ENCODE results near the gene GYPC.
"Not testable (repeated sequence)": the region's sequence is repeated elsewhere in the genome, so short reads cannot be mapped to it uniquely, and the experiment has no call there.

GYPC gene

DNA sequence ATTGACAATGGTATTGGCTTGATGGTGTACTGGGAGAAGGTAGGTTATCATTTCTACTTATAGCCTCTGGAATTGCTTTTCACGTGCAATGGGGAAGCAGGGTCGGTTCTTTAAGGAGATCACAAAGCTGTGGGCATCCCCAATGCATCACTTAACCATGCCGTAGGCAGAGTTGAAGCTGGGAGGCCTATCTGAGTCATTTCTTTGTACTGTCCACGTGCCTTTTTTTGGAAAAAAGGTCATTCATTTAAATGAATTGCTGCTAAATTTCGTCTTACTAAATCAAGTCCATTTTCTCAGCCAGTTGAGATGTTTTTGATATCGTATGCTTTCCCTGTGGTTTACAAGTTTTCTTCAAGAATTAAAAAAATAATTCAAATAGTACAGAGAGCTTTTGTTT is 17.2 kb upstream of the GYPC start:
- no peak for DNase-seq (ENCODE audit: low read depth, low spot score)
- H3K4me1 ChIP-seq (ENCODE audit: control insufficient read depth, insufficient read depth, low read length), result peaks cover 2% of the 10 kb centered on the region
- H3K36me3 ChIP-seq (ENCODE audit: control insufficient read depth, insufficient read depth, low read length), result no peaks in the 10 kb centered on the region
- H3K9me3 ChIP-seq (ENCODE audit: control insufficient read depth, insufficient read depth, low read length), result no peaks in the 10 kb centered on the region
- H3K27ac ChIP-seq (ENCODE audit: low read length), result no peak overlapping the region
- WGBS (ENCODE audit: insufficient coverage, insufficient read length), result no CpG with 5 or more reads among the region's 6 CpGs
- no peak overlapping the region for H3K4me3 ChIP-seq (ENCODE audit: low read length)
- H3K27me3 ChIP-seq (ENCODE audit: control insufficient read depth, insufficient read depth, low read length), result no peaks in the 10 kb centered on the region

DNA sequence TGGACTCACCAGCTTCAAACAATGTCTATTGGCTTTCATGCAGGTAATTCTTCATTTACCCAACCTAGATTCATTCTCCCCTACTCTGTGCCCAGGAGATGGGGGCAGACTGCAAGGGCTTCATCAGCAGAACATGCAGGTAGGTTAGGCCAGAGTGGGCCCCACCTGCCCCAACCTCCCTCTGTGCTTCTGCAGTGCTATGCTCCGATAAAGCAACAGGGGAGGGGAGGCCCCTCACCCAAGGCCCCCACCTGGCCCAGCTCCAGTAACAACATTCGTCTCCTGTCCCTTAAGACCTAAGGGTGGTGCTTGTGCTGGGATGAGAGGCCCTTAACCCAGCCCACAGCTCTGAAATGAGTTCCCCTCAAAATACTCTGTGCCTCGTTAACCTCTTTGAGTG is 16.7 kb upstream of the GYPC start:
- DNase-seq (ENCODE audit: low read depth, low spot score), result no peak
- Histone ChIP-seq H3K27me3 (ENCODE audit: control insufficient read depth, insufficient read depth, low read length) (no peaks in the 10 kb centered on the region), H3K9me3 (ENCODE audit: control insufficient read depth, insufficient read depth, low read length) (no peaks in the 10 kb centered on the region), H3K36me3 (ENCODE audit: control insufficient read depth, insufficient read depth, low read length) (no peaks in the 10 kb centered on the region), H3K4me3 (ENCODE audit: low read length) (no peak overlapping the region), H3K4me1 (ENCODE audit: control insufficient read depth, insufficient read depth, low read length) (peaks cover 2% of the 10 kb centered on the region), H3K27ac (ENCODE audit: low read length) (no peak overlapping the region)
- whole genome bisulfite sequencing (ENCODE audit: insufficient coverage, insufficient read length), result no CpG with 5 or more reads among the region's 3 CpGs

DNA sequence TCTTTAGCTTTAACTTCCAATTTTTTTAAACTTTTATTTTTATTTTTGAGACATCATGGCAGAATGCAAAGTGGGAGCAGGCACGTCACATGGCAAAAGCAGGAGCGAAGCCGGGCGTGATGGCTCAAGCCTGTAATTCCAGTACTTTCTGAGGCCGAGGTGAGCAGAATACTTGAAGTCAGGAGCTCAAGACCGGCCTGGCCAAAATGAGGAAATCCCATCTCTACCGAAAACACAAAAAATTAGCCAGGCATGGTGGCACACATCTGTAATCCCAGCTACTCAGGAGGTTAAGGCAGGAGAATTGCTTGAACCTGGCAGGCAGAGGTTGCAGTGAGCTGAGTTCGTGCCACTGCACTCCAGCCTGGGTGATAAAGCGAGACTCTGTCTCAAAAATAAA is 14.7 kb upstream of the GYPC start:
- not testable (repeated sequence) for DNase-seq (ENCODE audit: low read depth, low spot score); H3K36me3 ChIP-seq (ENCODE audit: control insufficient read depth, insufficient read depth, low read length); H3K27me3 ChIP-seq (ENCODE audit: control insufficient read depth, insufficient read depth, low read length); H3K27ac ChIP-seq (ENCODE audit: low read length); H3K9me3 ChIP-seq (ENCODE audit: control insufficient read depth, insufficient read depth, low read length); H3K4me3 ChIP-seq (ENCODE audit: low read length); H3K4me1 ChIP-seq (ENCODE audit: control insufficient read depth, insufficient read depth, low read length)
- no CpG with 5 or more reads among the region's 9 CpGs for WGBS (ENCODE audit: insufficient coverage, insufficient read length)

DNA sequence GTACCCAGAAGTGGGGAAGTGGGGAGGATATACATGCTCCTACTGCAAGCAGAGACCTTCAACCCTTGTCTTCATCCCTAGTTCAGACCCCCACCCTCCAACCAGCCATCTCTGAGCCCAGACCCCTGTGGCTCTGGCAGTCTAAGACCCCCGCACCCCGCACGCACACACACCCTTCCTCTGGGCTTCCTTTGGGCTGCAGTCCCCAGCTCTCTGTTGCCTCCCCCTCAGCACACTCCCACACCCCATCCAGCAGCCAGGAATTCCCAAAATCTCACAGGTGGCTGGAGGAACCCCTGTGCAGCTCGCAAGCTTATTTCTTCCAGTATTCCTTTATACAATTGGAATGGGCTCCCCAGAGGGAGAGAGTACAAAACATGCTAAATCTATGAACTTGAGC is 13.9 kb upstream of the GYPC start:
- no peak for DNase-seq (ENCODE audit: low read depth, low spot score)
- no peak overlapping the region for H3K27ac ChIP-seq (ENCODE audit: low read length)
- peaks cover 2% of the 10 kb centered on the region for H3K4me1 ChIP-seq (ENCODE audit: control insufficient read depth, insufficient read depth, low read length)
- WGBS (ENCODE audit: insufficient coverage, insufficient read length), result no CpG with 5 or more reads among the region's 4 CpGs
- H3K9me3 ChIP-seq (ENCODE audit: control insufficient read depth, insufficient read depth, low read length), result no peaks in the 10 kb centered on the region
- H3K36me3 ChIP-seq (ENCODE audit: control insufficient read depth, insufficient read depth, low read length), result no peaks in the 10 kb centered on the region
- H3K4me3 ChIP-seq (ENCODE audit: low read length), result no peak overlapping the region
- H3K27me3 ChIP-seq (ENCODE audit: control insufficient read depth, insufficient read depth, low read length), result no peaks in the 10 kb centered on the region

DNA sequence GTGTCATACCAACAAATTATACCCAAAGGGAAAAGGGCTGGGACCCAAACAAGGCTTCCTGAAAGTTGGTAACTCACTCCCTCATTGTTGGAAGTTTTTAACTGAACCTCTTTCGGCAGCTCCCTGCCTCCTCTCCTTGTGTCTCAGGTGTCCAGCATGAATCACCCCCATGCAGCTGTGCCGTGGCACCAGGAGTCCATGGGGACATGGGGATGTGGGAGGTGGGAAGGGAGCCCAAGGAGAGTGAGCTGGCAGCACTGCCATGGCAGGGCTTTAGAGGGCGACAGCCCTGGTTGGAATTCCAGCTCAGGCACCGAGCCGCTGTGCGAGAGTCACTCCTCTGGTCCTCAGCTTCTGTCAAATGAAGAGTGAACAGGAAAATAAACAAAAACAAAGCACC is 12.5 kb upstream of the GYPC start:
- Histone ChIP-seq H3K4me3 (ENCODE audit: low read length) (no peak overlapping the region), H3K27ac (ENCODE audit: low read length) (no peak overlapping the region), H3K4me1 (ENCODE audit: control insufficient read depth, insufficient read depth, low read length) (peaks cover 1% of the 10 kb centered on the region; the same call in 1 of the 2 replicates), H3K36me3 (ENCODE audit: control insufficient read depth, insufficient read depth, low read length) (no peaks in the 10 kb centered on the region), H3K27me3 (ENCODE audit: control insufficient read depth, insufficient read depth, low read length) (no peaks in the 10 kb centered on the region), H3K9me3 (ENCODE audit: control insufficient read depth, insufficient read depth, low read length) (no peaks in the 10 kb centered on the region)
- WGBS (ENCODE audit: insufficient coverage, insufficient read length), result no CpG with 5 or more reads among the region's 6 CpGs
- DNase-seq (ENCODE audit: low read depth, low spot score), result no peak

DNA sequence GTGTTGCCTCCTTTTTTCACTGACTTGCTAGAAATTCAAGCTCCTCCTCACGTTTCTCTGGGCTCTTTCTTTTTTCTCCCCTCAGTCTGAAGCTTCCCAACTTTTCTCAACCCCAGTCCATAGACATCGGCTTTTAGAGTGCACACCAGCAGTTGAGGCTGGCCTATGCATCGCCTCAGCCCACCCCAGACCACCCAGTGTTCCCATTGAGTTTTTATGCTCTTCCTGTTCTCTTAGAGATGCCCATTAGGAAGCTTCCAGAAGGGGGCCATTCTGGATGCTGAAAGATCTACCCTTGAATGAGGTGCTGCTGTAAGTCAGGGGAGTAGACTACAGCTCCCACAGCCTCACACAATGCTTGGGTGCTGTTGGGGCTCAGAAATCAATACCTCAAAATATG is 12.0 kb upstream of the GYPC start:
- no peaks in the 10 kb centered on the region for H3K27me3 ChIP-seq (ENCODE audit: control insufficient read depth, insufficient read depth, low read length)
- no CpG with 5 or more reads among the region's 3 CpGs for WGBS (ENCODE audit: insufficient coverage, insufficient read length)

DNA sequence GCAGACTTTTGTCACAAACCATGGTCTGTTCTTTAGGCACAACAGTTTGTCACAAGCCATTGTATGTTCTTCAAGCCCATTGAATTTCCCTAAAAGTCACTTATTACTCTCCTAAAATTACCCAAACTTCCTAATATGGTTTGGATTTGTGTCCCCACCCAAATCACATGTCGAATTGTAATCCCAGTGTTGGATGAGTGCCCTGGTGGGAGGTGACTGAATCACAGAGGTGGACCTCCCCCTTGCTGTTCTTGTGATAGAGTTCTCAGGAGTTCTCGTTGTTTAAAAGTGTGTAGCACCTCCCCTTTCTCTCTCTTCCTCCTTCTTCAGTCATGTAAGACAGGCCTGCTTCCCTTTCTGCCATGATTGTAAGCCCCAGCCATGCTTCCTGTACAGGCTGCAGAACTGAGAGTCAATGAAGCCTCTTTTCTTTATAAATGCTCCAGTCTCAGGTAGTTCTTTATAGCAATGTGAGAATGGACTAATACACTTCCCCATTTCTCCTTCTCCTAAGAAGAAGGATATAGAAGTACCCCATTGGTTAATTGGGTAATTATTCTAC is 11.2 kb upstream of the GYPC start:
- no CpG with 5 or more reads among the region's 2 CpGs for WGBS (ENCODE audit: insufficient coverage, insufficient read length)
- Histone ChIP-seq H3K27me3 (ENCODE audit: control insufficient read depth, insufficient read depth, low read length) (no peaks in the 10 kb centered on the region), H3K9me3 (ENCODE audit: control insufficient read depth, insufficient read depth, low read length) (no peaks in the 10 kb centered on the region), H3K4me3 (ENCODE audit: low read length) (no peak overlapping the region), H3K36me3 (ENCODE audit: control insufficient read depth, insufficient read depth, low read length) (no peaks in the 10 kb centered on the region), H3K27ac (ENCODE audit: low read length) (no peak overlapping the region), H3K4me1 (ENCODE audit: control insufficient read depth, insufficient read depth, low read length) (peaks cover 1% of the 10 kb centered on the region; the same call in 1 of the 2 replicates)
- DNase-seq (ENCODE audit: low read depth, low spot score), result no peak

More for the DNA sequence above, 12.0 kb upstream of the GYPC start:
- Histone ChIP-seq H3K9me3 (ENCODE audit: control insufficient read depth, insufficient read depth, low read length) (no peaks in the 10 kb centered on the region), H3K4me1 (ENCODE audit: control insufficient read depth, insufficient read depth, low read length) (peaks cover 1% of the 10 kb centered on the region; the same call in 1 of the 2 replicates), H3K4me3 (ENCODE audit: low read length) (no peak overlapping the region), H3K36me3 (ENCODE audit: control insufficient read depth, insufficient read depth, low read length) (no peaks in the 10 kb centered on the region), H3K27ac (ENCODE audit: low read length) (no peak overlapping the region)
- no peak for DNase-seq (ENCODE audit: low read depth, low spot score)

DNA sequence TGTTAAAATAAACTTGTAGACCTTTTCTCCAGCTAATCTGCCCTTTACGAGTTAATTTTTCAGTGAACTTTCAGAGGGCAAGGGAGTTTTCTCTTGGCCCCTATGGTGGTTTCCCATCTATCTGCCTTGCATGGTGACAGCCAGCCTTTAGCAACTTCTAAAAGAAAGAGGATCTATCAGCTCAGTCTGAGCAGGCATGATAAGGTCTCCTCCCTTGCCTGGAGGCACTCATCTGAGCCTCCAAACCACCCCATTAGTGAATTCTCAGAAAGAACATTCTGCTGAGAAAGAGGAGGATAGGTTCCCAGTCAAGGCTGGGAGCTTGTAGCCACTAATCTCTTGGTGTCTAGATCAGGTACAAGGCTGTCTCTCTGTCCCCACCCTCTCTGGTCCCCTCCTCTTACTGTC is 10.7 kb upstream of the GYPC start:
- Histone ChIP-seq H3K36me3 (ENCODE audit: control insufficient read depth, insufficient read depth, low read length) (no peaks in the 10 kb centered on the region), H3K27ac (ENCODE audit: low read length) (no peak overlapping the region), H3K4me1 (ENCODE audit: control insufficient read depth, insufficient read depth, low read length) (peaks cover 1% of the 10 kb centered on the region; the same call in 1 of the 2 replicates), H3K4me3 (ENCODE audit: low read length) (no peak overlapping the region), H3K9me3 (ENCODE audit: control insufficient read depth, insufficient read depth, low read length) (no peaks in the 10 kb centered on the region), H3K27me3 (ENCODE audit: control insufficient read depth, insufficient read depth, low read length) (no peaks in the 10 kb centered on the region)
- WGBS (ENCODE audit: insufficient coverage, insufficient read length), result no CpG with 5 or more reads among the region's 1 CpG
- DNase-seq (ENCODE audit: low read depth, low spot score), result no peak

DNA sequence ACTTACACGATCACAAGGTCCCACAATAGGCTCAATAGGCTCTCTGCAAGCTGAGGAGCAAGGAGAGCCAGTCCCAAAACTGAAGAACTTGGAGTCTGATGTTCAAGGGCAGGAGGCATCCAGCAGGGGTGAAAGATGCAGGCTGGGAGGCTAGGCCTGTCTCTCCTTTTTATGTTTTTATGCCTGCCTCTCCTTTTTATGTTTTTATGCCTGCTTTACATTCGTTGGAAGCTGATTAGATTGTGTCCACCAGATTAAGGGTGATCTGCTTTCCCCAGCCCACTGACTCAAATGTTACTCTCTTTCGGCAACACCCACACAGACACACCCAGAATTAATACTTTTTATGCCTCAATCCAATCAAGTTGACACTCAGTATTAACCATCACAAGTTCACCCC is 9.9 kb upstream of the GYPC start:
- no peaks in the 10 kb centered on the region for H3K9me3 ChIP-seq (ENCODE audit: control insufficient read depth, insufficient read depth, low read length)
- peaks cover 1% of the 10 kb centered on the region; the same call in 1 of the 2 replicates for H3K4me1 ChIP-seq (ENCODE audit: control insufficient read depth, insufficient read depth, low read length)
- no peak overlapping the region for H3K27ac ChIP-seq (ENCODE audit: low read length)
- H3K27me3 ChIP-seq (ENCODE audit: control insufficient read depth, insufficient read depth, low read length), result no peaks in the 10 kb centered on the region
- DNase-seq (ENCODE audit: low read depth, low spot score), result no peak
- no peak overlapping the region for H3K4me3 ChIP-seq (ENCODE audit: low read length)
- WGBS (ENCODE audit: insufficient coverage, insufficient read length), result no CpG with 5 or more reads among the region's 3 CpGs
- no peaks in the 10 kb centered on the region for H3K36me3 ChIP-seq (ENCODE audit: control insufficient read depth, insufficient read depth, low read length)

DNA sequence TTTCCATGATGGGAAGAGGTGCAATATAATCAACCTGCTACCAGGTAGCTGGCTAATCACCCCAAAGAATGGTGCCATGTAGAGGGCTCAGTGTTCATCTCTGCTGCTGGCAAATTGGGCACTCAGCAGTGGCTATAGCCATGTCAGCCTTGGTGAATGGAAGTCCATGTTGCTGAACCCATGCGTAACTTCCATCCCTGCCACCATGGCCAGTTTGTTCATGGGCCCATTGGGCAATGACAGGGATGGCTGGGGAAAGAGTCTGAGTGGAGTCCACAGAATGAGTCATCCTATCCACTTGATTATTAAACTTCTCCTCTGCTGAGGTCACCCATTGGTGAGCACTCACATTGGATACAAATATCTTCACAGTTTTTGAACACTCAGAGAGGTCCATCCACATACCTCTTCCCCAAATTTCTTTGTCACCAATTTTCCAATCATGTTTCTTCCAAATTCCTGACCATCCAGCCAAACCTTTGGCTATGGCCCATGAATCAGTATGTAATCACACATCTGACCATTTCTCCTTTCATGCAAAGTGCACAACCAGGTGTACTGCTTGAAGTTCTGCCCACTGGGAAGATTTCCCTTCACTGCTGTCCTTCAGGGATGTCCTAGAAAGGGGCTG is 8.1 kb upstream of the GYPC start:
- H3K27ac ChIP-seq (ENCODE audit: low read length); DNase-seq (ENCODE audit: low read depth, low spot score); H3K9me3 ChIP-seq (ENCODE audit: control insufficient read depth, insufficient read depth, low read length); H3K4me3 ChIP-seq (ENCODE audit: low read length); H3K27me3 ChIP-seq (ENCODE audit: control insufficient read depth, insufficient read depth, low read length); H3K4me1 ChIP-seq (ENCODE audit: control insufficient read depth, insufficient read depth, low read length); H3K36me3 ChIP-seq (ENCODE audit: control insufficient read depth, insufficient read depth, low read length): not testable (repeated sequence)
- WGBS (ENCODE audit: insufficient coverage, insufficient read length), result no CpG with 5 or more reads among the region's 1 CpG

DNA sequence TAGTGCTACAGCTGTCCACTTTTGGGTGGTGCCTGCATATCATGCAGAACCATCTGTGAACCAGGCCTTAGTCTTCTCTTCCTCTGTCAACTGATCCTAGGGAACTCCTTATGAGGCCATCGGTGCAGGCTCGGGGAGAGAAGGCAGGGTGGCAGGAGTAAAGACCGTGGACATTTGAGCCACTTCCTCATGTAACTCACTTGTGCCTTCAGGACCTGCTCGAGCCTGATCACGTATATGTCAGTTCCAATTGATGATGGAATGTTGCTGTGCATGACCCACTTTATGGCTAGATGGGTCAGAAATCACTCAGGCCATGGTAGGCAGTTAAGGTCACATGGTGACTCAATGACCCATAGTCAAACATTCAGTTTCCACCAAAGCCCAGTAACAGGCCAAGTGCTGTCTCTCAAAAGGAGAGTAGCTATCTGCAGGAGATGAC is 7.6 kb upstream of the GYPC start:
- not testable (repeated sequence) for H3K27me3 ChIP-seq (ENCODE audit: control insufficient read depth, insufficient read depth, low read length); H3K9me3 ChIP-seq (ENCODE audit: control insufficient read depth, insufficient read depth, low read length); H3K27ac ChIP-seq (ENCODE audit: low read length); DNase-seq (ENCODE audit: low read depth, low spot score); H3K4me1 ChIP-seq (ENCODE audit: control insufficient read depth, insufficient read depth, low read length); H3K36me3 ChIP-seq (ENCODE audit: control insufficient read depth, insufficient read depth, low read length); H3K4me3 ChIP-seq (ENCODE audit: low read length)
- no CpG with 5 or more reads among the region's 5 CpGs for WGBS (ENCODE audit: insufficient coverage, insufficient read length)

All from iPS DF 6.9 (cell line).